A549 (cell line): ENCODE results near the gene TUT4. TPM values are rescaled to one million over a fixed set of nuclear protein-coding genes. Genes with fewer than 3 reads are reported as not detected.

Experiments
- ATAC-seq, 2 experiments: fragments of 200-7000 bp in 1 of 2; fragments of >200 bp in 1 of 2; cut with Nextera tagmentation in 1 of 2; cut with Tn5 transposase in 1 of 2; 3 replicates each; pipeline versions ENCODE4 v1.8.0 to v1.9.1; 2018 to 2020; ENCODE audit warnings: mild to moderate bottlenecking in 1 of 2, moderate library complexity in 1 of 2
- CTCF ChIA-PET: fragments of 300-600 bp; sonication (Branson Sonifier 250); formaldehyde crosslinking; extraction: SDS; loops from one replicate; lab custom pipeline; 2021; ENCODE audit warnings: antibody characterized with exemption, inconsistent platforms; lab: Yijun Ruan, JAX
- POLR2A ChIA-PET: fragments of 350-600 bp; formaldehyde crosslinking; extraction: SDS; loops from one replicate; lab custom pipeline; 2021; ENCODE audit warnings: antibody characterized with exemption, inconsistent platforms; lab: Yijun Ruan, JAX
- DNase-seq, 2 experiments: peaks; one replicate each; pipeline versions ENCODE4 v3.0.0 to v3.0.0-alpha.2; 2011 to 2016; ENCODE audit warnings: low read depth in 1 of 2, low spot score in 1 of 2
- FAIRE-seq: peaks from 2 replicates; lab custom pipeline; 2011; peaks lifted over from hg19 to GRCh38; lab: Jason Lieb, UNC
- H3K27ac ChIP-seq, 2 experiments: fragments of >200 bp; sonication (Bioruptor Twin); formaldehyde crosslinking; 3 replicates each; pipeline ENCODE4 v1.5.1; 2016 to 2017
- H3K4me1 ChIP-seq: fragments of >200 bp; sonication (Bioruptor Twin); formaldehyde crosslinking; 3 replicates; pipeline ENCODE4 v1.6.1; 2016
- H3K4me2 ChIP-seq: fragments of >200 bp; sonication (Bioruptor Twin); formaldehyde crosslinking; 3 replicates; pipeline ENCODE4 v1.6.1; 2016
- H3K4me3 ChIP-seq: fragments of >200 bp; sonication (Bioruptor Twin); formaldehyde crosslinking; 3 replicates; pipeline ENCODE4 v1.5.1; 2016
- H3K9me3 ChIP-seq: fragments of >200 bp; sonication (Bioruptor Twin); formaldehyde crosslinking; 3 replicates; pipeline ENCODE4 v1.6.1; 2016
- CEBPB ChIP-seq, 2 experiments: fragments of >200 bp in 1 of 2; sonication (Bioruptor Twin) in 1 of 2; formaldehyde crosslinking in 1 of 2; IDR thresholded peaks; 2 replicates each; pipeline ENCODE4 v1.6.1; 2012 to 2016
- CHD2 ChIP-seq: fragments of 150-350 bp; IDR thresholded peaks from 2 replicates; pipeline ENCODE4 v1.6.1; 2014; ENCODE audit warnings: low read length; ENCODE audit not compliant: partially characterized antibody
- EHMT2 ChIP-seq: fragments of 200-600 bp; sonication (generic); IDR thresholded peaks from 2 replicates; pipeline ENCODE4 v1.6.1; 2016; ENCODE audit warnings: antibody characterized with exemption, low read depth, mild to moderate bottlenecking, moderate library complexity
- ESRRA ChIP-seq: fragments of 150-350 bp; IDR thresholded peaks from 2 replicates; pipeline ENCODE4 v1.6.1; 2014; ENCODE audit warnings: mild to moderate bottlenecking, low read length, borderline replicate concordance
- FOSL2 ChIP-seq, 2 experiments: fragments of 450-650 bp in 1 of 2; fragments of >200 bp in 1 of 2; sonication (Bioruptor Twin) in 1 of 2; formaldehyde crosslinking; IDR thresholded peaks; 2 replicates each; pipeline versions ENCODE4 v1.5.0 to v1.6.1; 2016 to 2020; ENCODE audit warnings: mild to moderate bottlenecking in 1 of 2, moderate library complexity in 1 of 2
- HEYL ChIP-seq: fragments of 250-450 bp; sonication (Bioruptor Pico); IDR thresholded peaks from 2 replicates; pipeline ENCODE4 v1.8.0; 2021; ENCODE audit warnings: mild to moderate bottlenecking, moderate library complexity
- JUN ChIP-seq, 2 experiments: fragments of >200 bp; sonication (Bioruptor Twin); formaldehyde crosslinking; IDR thresholded peaks; 2 replicates in 1 of 2; 3 replicates in 1 of 2; pipeline ENCODE4 v1.6.1; 2016 to 2017
- JUNB ChIP-seq: fragments of >200 bp; sonication (Bioruptor Twin); formaldehyde crosslinking; IDR thresholded peaks from 2 replicates; pipeline ENCODE4 v1.6.1; 2016
- KDM5A ChIP-seq: fragments of 200-600 bp; sonication (generic); IDR thresholded peaks from 2 replicates; pipeline ENCODE4 v1.6.1; 2016; ENCODE audit warnings: antibody characterized with exemption, mild to moderate bottlenecking
- MAZ ChIP-seq: fragments of 150-350 bp; IDR thresholded peaks from 2 replicates; pipeline ENCODE4 v1.6.1; 2014; ENCODE audit warnings: antibody characterized with exemption, low read depth, low read length, borderline replicate concordance
- NFE2L2 ChIP-seq: fragments of 150-350 bp; conservative IDR thresholded peaks from 2 replicates; pipeline ENCODE4 v1.6.1; 2014; ENCODE audit warnings: low read length
- POLR2AphosphoS2 ChIP-seq: conservative IDR thresholded peaks from 2 replicates; pipeline ENCODE4 v1.6.1; 2012; ENCODE audit warnings: low read length, improper control_type of control experiment, inconsistent platforms
- RCOR1 ChIP-seq: fragments of 150-350 bp; IDR thresholded peaks from 2 replicates; pipeline ENCODE4 v1.6.1; 2014; ENCODE audit warnings: antibody characterized with exemption, low read length, low read depth
- RFX5 ChIP-seq: fragments of 450-650 bp; IDR thresholded peaks from 2 replicates; pipeline ENCODE4 v1.7.1; 2014; ENCODE audit warnings: antibody characterized with exemption, mild to moderate bottlenecking, moderate library complexity
- RNF2 ChIP-seq: fragments of 200-600 bp; sonication (generic); IDR thresholded peaks from 2 replicates; pipeline ENCODE4 v1.6.1; 2016; ENCODE audit warnings: low read depth, mild to moderate bottlenecking, antibody characterized with exemption, moderate library complexity, borderline replicate concordance
- TP53 ChIP-seq: fragments of 250-450 bp; sonication (Bioruptor Pico); IDR thresholded peaks from 2 replicates; pipeline ENCODE4 v1.5.0; 2021; ENCODE audit warnings: mild to moderate bottlenecking, moderate library complexity
- ZSCAN20 ChIP-seq: fragments of 250-450 bp; sonication (Bioruptor Pico); IDR thresholded peaks from 2 replicates; pipeline ENCODE4 v1.8.0; 2022; ENCODE audit warnings: mild to moderate bottlenecking, moderate library complexity
- WGBS: methylation state at CpG from one replicate; pipeline ENCODE4 v1.1.6; 2017; ENCODE audit errors: missing lambda C conversion rate; 5-methylcytosine and 5-hydroxymethylcytosine counted together
- polyA plus RNA-seq, 4 experiments: library from polyadenylated mRNA; depleted of rRNA in 3 of 4; stranded (reverse); fragments of >200 nt; fragmentation: RNase III in 1 of 4; extraction: RNeasy Plus Mini Kit Qiagen cat#74134 plus additional on column Dnase treatment in 1 of 4; gene quantifications; 2 replicates in 3 of 4; 3 replicates in 1 of 4; pipeline ENCODE4 v1.2.3, GENCODE V29; 2011 to 2017
- TF ChIP-seq, protein P1 (sequence below): IDR thresholded peaks from 2 replicates; pipeline ENCODE4 v1.6.1; 2012
- TF ChIP-seq, protein P2 (sequence below): fragments of >200 bp; sonication (Bioruptor Twin); formaldehyde crosslinking; IDR thresholded peaks from 3 replicates; pipeline ENCODE4 v1.5.1; 2016
- TF ChIP-seq, protein P3 (sequence below): fragments of 450-650 bp; IDR thresholded peaks from 2 replicates; pipeline ENCODE4 v1.6.1; 2014; ENCODE audit warnings: antibody characterized with exemption
- TF ChIP-seq, protein P4 (sequence below): fragments of 250-450 bp; sonication (Bioruptor Pico); IDR thresholded peaks from 2 replicates; pipeline ENCODE4 v1.5.0; 2020; ENCODE audit warnings: low read depth, mild to moderate bottlenecking, moderate library complexity
- TF ChIP-seq, protein P5 (sequence below): IDR thresholded peaks from 2 replicates; pipeline ENCODE4 v1.6.1; 2012
- TF ChIP-seq, protein P6 (sequence below): fragments of 200-600 bp; sonication (generic); IDR thresholded peaks from 2 replicates; pipeline ENCODE4 v1.6.1; 2016; ENCODE audit warnings: antibody characterized with exemption, mild to moderate bottlenecking, moderate library complexity

TUT4 gene
- polyA plus RNA-seq, 2 of the 4 experiments (the other 2 are of a cell fraction): 25.3 to 34.1 TPM

DNA sequence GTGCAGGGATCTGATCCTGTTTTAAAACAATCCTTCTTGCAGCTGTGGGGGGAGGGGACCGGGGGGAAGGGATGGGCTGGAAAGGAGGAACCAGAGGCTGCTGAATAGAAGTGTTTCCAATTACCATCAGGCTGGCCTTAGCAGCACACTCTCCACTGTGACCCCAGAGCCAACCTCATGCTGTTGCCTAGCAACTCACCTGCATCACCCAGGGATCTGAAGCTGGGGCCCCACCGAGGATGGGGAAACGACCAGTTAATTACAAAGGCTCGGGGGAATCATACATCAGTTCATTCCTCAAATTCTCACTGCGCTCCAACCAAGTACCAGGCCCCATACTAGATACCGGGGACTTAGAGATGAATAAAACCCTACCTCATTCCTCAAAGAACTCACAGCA is 37.4 kb upstream of the TUT4 start:
- FAIRE-seq (no peak), DNase-seq (no peak), ATAC-seq (no peak)
- TF ChIP-seq NFE2L2 (no peak), FOSL2 (IDR thresholded peaks at IDR 0.05) (no peak), FOSL2 (CRISPR knock-in tag; IDR thresholded peaks at IDR 0.05) (no peak), JUN (IDR thresholded peaks at IDR 0.05) (no peak), POLR2AphosphoS2 (no peak), HEYL (no peak), ZSCAN20 (CRISPR knock-in tag) (no peak), RCOR1 (no peak), RFX5 (no peak), KDM5A (no peak), CEBPB (IDR thresholded peaks at IDR 0.05) (no peak), EHMT2 (no peak)
- TF ChIP-seq, protein P1, sequence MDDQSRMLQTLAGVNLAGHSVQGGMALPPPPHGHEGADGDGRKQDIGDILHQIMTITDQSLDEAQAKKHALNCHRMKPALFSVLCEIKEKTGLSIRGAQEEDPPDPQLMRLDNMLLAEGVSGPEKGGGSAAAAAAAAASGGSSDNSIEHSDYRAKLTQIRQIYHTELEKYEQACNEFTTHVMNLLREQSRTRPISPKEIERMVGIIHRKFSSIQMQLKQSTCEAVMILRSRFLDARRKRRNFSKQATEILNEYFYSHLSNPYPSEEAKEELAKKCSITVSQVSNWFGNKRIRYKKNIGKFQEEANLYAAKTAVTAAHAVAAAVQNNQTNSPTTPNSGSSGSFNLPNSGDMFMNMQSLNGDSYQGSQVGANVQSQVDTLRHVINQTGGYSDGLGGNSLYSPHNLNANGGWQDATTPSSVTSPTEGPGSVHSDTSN: no peak
- TF ChIP-seq, protein P2, sequence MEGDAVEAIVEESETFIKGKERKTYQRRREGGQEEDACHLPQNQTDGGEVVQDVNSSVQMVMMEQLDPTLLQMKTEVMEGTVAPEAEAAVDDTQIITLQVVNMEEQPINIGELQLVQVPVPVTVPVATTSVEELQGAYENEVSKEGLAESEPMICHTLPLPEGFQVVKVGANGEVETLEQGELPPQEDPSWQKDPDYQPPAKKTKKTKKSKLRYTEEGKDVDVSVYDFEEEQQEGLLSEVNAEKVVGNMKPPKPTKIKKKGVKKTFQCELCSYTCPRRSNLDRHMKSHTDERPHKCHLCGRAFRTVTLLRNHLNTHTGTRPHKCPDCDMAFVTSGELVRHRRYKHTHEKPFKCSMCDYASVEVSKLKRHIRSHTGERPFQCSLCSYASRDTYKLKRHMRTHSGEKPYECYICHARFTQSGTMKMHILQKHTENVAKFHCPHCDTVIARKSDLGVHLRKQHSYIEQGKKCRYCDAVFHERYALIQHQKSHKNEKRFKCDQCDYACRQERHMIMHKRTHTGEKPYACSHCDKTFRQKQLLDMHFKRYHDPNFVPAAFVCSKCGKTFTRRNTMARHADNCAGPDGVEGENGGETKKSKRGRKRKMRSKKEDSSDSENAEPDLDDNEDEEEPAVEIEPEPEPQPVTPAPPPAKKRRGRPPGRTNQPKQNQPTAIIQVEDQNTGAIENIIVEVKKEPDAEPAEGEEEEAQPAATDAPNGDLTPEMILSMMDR: no peak
- TF ChIP-seq, protein P3, sequence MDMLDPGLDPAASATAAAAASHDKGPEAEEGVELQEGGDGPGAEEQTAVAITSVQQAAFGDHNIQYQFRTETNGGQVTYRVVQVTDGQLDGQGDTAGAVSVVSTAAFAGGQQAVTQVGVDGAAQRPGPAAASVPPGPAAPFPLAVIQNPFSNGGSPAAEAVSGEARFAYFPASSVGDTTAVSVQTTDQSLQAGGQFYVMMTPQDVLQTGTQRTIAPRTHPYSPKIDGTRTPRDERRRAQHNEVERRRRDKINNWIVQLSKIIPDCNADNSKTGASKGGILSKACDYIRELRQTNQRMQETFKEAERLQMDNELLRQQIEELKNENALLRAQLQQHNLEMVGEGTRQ: no peak
- no peak overlapping the region for H3K4me3 ChIP-seq
- no peak overlapping the region for H3K27ac ChIP-seq
- ChIA-PET CTCF (no interaction called here), POLR2A (no interaction called here)
- no peak overlapping the region for H3K4me2 ChIP-seq
- WGBS: 46% methylated on average over 6 of the region's 6 CpGs
- H3K9me3 ChIP-seq: no peaks in the 10 kb centered on the region
- H3K4me1 ChIP-seq: no peaks in the 10 kb centered on the region

DNA sequence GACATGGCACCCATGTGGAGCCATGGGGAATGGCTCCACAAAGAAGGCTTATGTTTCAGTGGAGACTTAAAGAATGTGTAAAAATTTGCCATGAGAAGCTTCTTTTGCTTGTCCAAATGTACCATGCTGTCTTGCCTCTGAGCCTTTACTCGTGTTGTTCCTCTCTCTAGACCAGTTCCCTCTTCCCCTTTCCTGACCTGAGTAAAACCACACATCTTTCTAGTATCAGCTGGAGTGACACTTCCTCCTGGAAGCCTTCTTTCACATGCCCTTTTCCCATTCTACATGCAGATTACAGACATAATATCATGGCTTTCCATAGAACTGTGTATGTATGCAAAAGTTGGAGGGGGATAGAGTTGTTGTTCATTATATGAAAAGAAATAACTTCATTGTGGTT is 35.6 kb upstream of the TUT4 start:
- DNase-seq (no peak), FAIRE-seq (no peak), ATAC-seq (no peak)
- TF ChIP-seq TP53 (CRISPR knock-in tag) (no peak), JUNB (no peak), EHMT2 (no peak), ESRRA (no peak), MAZ (no peak), CHD2 (no peak), RFX5 (no peak), RNF2 (no peak)
- TF ChIP-seq, protein P4, sequence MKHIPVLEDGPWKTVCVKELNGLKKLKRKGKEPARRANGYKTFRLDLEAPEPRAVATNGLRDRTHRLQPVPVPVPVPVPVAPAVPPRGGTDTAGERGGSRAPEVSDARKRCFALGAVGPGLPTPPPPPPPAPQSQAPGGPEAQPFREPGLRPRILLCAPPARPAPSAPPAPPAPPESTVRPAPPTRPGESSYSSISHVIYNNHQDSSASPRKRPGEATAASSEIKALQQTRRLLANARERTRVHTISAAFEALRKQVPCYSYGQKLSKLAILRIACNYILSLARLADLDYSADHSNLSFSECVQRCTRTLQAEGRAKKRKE (CRISPR knock-in tag): no peak
- TF ChIP-seq, protein P5, sequence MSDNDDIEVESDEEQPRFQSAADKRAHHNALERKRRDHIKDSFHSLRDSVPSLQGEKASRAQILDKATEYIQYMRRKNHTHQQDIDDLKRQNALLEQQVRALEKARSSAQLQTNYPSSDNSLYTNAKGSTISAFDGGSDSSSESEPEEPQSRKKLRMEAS: no peak
- TF ChIP-seq, protein P6, sequence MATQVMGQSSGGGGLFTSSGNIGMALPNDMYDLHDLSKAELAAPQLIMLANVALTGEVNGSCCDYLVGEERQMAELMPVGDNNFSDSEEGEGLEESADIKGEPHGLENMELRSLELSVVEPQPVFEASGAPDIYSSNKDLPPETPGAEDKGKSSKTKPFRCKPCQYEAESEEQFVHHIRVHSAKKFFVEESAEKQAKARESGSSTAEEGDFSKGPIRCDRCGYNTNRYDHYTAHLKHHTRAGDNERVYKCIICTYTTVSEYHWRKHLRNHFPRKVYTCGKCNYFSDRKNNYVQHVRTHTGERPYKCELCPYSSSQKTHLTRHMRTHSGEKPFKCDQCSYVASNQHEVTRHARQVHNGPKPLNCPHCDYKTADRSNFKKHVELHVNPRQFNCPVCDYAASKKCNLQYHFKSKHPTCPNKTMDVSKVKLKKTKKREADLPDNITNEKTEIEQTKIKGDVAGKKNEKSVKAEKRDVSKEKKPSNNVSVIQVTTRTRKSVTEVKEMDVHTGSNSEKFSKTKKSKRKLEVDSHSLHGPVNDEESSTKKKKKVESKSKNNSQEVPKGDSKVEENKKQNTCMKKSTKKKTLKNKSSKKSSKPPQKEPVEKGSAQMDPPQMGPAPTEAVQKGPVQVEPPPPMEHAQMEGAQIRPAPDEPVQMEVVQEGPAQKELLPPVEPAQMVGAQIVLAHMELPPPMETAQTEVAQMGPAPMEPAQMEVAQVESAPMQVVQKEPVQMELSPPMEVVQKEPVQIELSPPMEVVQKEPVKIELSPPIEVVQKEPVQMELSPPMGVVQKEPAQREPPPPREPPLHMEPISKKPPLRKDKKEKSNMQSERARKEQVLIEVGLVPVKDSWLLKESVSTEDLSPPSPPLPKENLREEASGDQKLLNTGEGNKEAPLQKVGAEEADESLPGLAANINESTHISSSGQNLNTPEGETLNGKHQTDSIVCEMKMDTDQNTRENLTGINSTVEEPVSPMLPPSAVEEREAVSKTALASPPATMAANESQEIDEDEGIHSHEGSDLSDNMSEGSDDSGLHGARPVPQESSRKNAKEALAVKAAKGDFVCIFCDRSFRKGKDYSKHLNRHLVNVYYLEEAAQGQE: no peak
- Histone ChIP-seq H3K4me1 (no peaks in the 10 kb centered on the region), H3K9me3 (no peaks in the 10 kb centered on the region), H3K4me3 (no peak overlapping the region), H3K27ac (no peak overlapping the region), H3K4me2 (no peak overlapping the region)
- 0% methylated on average over 1 of the region's 1 CpG for WGBS
- ChIA-PET POLR2A (no interaction called here), CTCF (no interaction called here)
